ENCODE measurements around the gene TTC38.

The TTC38 gene

GRCh38 chr22:46273432-46274148 lies 5.8 kb downstream of the TTC38 start:
- POLR2A ChIA-PET: no interaction called here

DNA sequence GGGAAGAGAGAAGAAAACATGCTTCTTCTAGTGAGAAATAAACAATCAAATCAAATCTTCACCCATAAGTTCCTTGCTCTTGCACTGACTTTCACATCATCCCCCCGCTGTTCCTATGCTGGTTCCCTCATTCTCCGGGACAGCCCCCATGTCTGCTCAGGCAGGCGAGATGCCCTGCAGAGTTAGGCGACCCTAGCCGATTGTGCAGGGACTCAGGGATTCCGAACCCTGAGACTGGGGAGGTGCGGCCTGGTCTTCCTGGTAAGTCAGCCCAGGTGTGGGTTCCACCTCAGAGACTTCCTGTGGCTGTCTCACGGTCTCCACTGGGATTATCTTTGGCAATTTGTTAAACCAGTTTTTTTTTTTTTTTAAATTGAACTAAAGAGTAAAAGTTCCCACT lies 6.6 kb downstream of the TTC38 start:
- no peak for DNase-seq (ENCODE audit: extremely low spot score)
- ChIA-PET POLR2A (no interaction called here), CTCF (no interaction called here)
- no peak for TF ChIP-seq CTCF (IDR thresholded peaks at IDR 0.05; ENCODE audit: control extremely low read depth, extremely low read depth, low read depth, missing control alignments)

More at GRCh38 chr22:46273432-46274148, 5.8 kb downstream of the TTC38 start:
- DNase-seq (ENCODE audit: extremely low spot score): no peak
- no peak for TF ChIP-seq CTCF (IDR thresholded peaks at IDR 0.05; ENCODE audit: control extremely low read depth, extremely low read depth, low read depth, missing control alignments)
- CTCF ChIA-PET: no interaction called here

DNA sequence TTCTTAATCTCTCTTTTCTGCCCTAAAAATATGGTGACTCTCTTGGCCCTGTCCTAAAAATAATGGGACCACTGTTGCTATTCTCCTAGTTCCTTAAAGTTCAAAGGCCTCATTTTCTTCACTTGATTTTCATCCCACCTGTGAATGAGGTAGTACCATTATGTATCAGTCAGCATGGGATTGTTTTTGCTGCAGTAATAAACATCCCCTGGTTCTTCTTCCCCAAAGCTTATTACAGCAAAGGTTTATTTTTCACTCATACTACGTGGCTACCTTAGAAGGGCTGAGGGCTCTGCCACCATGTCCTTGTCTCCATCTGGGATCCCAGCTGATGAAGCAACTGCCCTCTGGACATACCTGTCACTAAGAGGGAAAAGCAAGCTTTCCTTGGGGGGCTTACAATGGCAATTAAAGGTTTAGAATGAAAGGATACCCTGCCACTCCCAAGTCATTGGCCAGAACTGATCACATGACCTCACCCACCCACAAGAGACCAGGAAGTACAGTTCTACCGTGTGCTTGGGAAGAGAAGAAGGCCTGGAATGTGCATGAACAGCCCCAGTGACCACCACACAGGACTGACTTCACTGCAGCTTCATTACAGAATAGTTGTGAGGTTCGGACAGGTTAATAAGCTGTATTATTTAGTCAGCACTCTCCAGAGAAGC lies 7.8 kb downstream of the TTC38 start:
- POLR2A ChIA-PET: interaction anchor here (1.9 kb wide), 1 partner anchor 8 kb away, joined by 4 read pairs; the partner anchor contains the start of gene TTC38
- no peak for DNase-seq (ENCODE audit: extremely low spot score)
- CTCF ChIA-PET: interaction anchor here (0.9 to 1.1 kb wide), 2 partner anchors 12 to 35 kb away, joined by 3 to 4 read pairs; no protein-coding TSS in a partner anchor
- TF ChIP-seq CTCF (IDR thresholded peaks at IDR 0.05; ENCODE audit: control extremely low read depth, extremely low read depth, low read depth, missing control alignments): no peak

GRCh38 chr22:46276563-46276962 lies 8.8 kb downstream of the TTC38 start:
- POLR2A ChIA-PET: interaction anchor here (1.9 kb wide), 1 partner anchor 9 kb away, joined by 4 read pairs; the partner anchor contains the start of gene TTC38
- CTCF ChIA-PET: interaction anchor here (0.9 to 1.5 kb wide), 5 partner anchors 11 to 160 kb away, joined by 3 to 4 read pairs (median 3); partner anchors contain the start of gene CDPF1
- no peak for TF ChIP-seq CTCF (IDR thresholded peaks at IDR 0.05; ENCODE audit: control extremely low read depth, extremely low read depth, low read depth, missing control alignments)
- no peak for DNase-seq (ENCODE audit: extremely low spot score)

DNA sequence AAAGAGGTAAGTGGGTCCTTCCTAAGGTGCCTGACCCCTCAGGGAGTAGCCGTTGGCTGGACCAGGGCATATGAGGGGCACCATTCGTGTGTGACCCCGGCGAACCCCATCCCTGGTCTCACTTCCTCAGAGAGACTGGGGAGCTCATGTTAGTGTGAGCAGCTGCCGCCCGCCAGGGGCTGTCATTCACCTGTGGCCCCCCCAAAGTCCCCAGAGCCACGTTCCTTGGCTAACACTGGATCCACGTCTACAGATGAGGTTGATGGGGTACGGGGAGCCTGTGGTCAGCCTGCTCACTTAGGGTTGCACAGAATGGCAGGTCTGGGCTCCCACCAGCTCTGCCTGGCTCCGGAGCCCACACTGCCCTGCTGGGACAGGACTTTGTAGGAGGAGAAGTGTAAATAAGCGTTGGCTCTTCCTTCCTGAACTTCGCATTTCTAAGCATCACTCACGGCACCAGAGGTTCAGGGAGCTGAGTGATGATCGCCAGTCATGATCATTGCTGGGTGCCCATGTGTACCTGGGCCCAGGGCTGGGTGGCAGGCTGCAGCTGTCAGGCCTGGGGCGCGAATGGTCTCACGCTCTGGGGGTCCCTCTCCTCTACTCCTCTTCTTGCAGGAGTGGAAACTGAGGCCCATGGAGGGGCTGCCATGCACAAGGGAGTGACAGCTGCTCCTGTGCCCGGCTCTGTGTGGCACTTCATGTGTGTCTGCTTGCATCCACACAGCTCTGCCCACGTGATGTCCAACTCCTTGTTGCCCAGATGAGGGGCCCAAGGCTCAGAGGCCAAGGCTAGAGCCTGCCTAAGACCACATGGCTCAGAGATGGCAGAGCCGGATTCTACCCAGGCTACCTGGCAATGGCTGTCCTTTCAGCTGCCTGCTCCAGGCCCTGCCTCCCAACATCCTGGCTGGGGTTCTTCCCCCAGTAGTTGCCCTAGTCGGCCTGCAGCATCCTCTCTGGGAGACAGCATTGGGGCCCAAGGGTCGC lies 11.1 kb downstream of the TTC38 start:
- no peak for TF ChIP-seq CTCF (IDR thresholded peaks at IDR 0.05; ENCODE audit: control extremely low read depth, extremely low read depth, low read depth, missing control alignments)
- POLR2A ChIA-PET: interaction anchor here (0.9 kb wide), 1 partner anchor 17 kb away, joined by 3 read pairs; the partner anchor contains the start of gene GTSE1
- DNase-seq (ENCODE audit: extremely low spot score): no peak
- CTCF ChIA-PET: interaction anchor here (0.8 to 1.8 kb wide), 7 partner anchors 9 to 273 kb away, joined by 3 to 10 read pairs (median 4); partner anchors contain the start of gene TTC38

All from GM10248 (cell line).